GM18907 (cell line): ENCODE results near the gene YKT6.
"Not testable (repeated sequence)": the region's sequence is repeated elsewhere in the genome, so short reads cannot be mapped to it uniquely, and the experiment has no call there.

Experiments used
- ATAC-seq: cut with Tn5 transposase; IDR thresholded peaks from one replicate; pipeline ENCODE4 v1.9.1; 2021; ENCODE audit warnings: mild to moderate bottlenecking, moderate library complexity; ENCODE audit not compliant: unreplicated experiment

YKT6 gene

GRCh38 chr7:44191171-44191570 lies 9.6 kb upstream of the YKT6 start:
- no peak for ATAC-seq

DNA sequence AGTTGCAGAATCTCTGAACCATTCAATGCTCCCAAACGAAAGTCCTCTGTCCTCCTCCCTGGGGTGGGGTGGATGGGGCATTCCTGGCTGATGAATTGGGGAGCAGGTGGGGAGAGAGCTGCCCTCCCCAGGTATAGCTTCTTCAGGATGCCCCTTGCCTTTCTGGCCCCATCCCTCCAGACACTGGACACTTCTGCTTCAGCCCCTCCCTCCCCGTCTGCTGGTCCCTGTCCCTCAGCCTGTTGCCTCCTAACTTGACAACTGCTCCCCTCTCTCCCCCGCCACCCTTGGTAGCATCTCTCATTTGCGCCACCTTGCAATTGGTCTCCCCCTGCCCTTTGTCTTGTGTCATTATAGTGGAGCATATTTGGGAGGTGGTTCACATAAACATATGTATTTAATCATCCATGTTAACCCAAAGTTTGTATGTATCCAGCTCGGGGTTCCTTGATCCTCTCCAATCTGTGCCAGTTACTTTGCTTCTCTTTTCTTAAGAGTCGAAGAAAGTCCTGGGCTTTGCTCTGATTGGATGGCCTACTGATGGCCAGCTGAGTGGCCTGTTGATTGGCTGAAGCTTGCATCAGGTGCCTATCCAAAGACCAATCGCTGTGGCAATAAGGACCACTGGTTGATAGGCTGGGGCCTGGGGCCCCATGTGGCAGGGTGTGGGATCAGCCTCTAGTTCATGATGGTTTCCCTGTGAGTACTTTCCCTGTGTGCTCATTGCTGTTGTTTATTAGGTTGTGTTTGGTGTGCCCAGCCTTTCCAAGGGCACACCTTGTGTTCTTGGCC lies 7.6 kb upstream of the YKT6 start:
- ATAC-seq = no peak

GRCh38 chr7:44194069-44194468 lies 6.7 kb upstream of the YKT6 start:
- ATAC-seq = no peak

- no peak for ATAC-seq
These were observed 6.1 kb upstream of the YKT6 start for GRCh38 chr7:44194562-44195145.

GRCh38 chr7:44195889-44196288 lies 4.9 kb upstream of the YKT6 start:
- no peak for ATAC-seq

GRCh38 chr7:44196450-44196872 lies 4.3 kb upstream of the YKT6 start:
- no peak for ATAC-seq

GRCh38 chr7:44197474-44197873 lies 3.3 kb upstream of the YKT6 start:
- no peak for ATAC-seq

DNA sequence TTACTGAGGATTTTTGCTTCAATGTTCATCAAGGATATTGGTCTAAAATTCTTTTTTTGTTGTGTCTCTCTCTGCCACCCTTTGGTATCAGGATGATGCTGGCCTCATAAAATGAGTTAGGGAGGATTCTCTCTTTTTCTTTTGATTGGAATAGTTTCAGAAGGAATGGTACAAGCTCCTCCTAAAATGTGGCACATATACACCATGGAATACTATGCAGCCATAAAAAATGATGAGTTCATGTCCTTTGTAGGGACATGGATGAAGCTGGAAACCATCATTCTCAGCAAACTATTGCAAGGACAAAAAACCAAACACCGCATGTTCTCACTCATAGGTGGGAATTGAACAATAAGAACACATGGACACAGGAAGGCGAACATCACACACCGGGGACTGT lies 615 bp upstream of the YKT6 start:
- not testable (repeated sequence) for ATAC-seq

- no peak for ATAC-seq
These were observed 1.0 kb downstream of the YKT6 start for GRCh38 chr7:44201813-44202212.

GRCh38 chr7:44206008-44206407 lies 5.2 kb downstream of the YKT6 start:
- ATAC-seq = no peak

DNA sequence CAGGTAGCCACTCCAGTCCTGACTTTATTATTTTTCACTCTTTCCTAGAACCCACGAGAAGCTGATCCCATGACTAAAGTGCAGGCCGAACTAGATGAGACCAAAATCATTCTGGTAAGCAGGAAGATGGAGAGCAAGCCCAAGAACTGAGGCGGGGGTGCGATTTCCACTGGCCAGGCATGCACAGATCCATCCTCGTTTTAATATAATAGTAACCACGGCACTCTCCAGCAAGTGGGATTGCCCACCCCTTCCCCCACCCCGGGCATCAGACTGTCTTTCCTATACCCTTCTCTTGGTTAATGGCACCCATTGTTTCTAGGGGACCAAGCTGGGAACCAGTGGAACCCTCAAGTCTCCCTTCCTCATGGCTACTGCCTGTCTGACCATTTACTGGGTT lies 7.3 kb downstream of the YKT6 start:
- ATAC-seq = no peak

- no peak for ATAC-seq
These were observed 9.3 kb downstream of the YKT6 start for GRCh38 chr7:44210107-44210506.

- no peak for ATAC-seq
These were observed 10.4 kb downstream of the YKT6 start for GRCh38 chr7:44211126-44211675.

DNA sequence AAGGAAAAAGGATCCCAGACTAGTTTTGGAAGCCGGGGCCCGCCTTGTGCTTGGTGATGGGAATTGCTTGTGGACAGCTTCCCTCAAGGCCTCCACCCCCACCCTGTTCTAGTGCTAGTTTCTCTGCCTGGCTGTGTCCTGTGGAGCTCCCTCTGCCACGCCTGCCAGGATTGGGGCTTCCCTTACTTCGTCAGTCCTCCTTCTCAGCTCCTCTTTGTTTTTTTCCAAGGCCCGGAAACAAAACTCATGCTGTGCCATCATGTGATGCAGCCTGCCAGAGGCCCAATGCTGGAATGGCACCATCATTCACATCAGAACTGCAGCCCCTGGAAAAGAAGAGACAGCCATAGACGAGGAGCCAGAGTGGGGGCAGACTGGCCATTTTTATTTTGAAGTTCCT lies 11.2 kb downstream of the YKT6 start:
- no peak for ATAC-seq

DNA sequence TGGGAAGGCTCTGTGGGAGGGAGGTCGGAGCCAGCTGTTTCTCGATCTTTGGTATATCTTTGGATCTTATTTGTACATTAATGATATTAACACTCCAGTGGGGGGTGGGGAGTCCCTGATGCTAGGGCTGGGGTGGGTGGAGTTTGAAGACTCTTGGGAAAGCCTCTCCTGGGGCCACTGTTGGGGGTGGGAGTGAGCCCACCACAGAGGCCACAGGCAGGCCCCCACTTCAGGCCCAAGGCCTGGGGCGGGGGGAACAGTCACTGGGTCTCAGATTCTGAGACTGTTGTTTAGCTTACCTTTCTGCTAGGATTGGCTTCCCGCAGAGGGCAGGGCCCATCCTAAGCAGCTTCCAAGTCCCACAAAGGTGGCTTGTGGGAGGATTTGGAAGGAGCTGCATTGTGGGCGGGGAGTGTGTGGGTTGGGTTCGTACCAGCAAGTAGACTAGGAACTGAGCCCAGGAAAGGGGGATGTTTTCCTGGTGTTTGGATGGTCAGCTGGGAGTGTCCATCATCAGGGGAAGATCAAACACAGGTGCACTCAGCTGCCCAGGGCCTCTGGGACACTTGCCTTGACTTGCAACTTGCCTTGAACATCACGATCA lies 11.9 kb downstream of the YKT6 start:
- no peak for ATAC-seq

- no peak for ATAC-seq
These were observed 12.6 kb downstream of the YKT6 start for GRCh38 chr7:44213206-44213876.

DNA sequence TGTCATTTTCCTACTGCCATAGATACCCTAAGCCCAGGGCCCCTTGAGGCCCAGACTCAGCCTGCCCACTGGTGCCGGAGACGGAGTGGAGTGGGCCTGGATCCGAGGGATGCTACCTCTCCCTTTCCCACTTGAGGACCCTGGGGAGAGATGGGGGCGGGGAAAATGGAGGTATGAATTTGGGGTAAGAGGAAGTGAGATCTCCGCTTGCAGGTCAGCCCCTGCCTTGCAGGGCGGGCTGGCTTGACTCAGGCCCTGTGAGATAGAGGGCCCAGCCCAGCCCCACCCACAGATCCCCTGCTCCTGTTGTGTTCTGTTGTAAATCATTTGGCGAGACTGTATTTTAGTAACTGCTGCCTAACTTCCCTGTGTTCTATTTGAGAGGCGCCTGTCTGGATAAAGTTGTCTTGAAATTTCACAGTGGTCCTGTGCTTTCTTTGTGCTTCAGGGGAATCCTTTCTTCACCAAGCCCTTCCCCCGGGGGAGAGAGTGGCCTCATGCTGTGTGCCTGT lies 13.2 kb downstream of the YKT6 start:
- ATAC-seq = no peak

- no peak for ATAC-seq
These were observed 14.8 kb downstream of the YKT6 start for GRCh38 chr7:44215531-44215930.

DNA sequence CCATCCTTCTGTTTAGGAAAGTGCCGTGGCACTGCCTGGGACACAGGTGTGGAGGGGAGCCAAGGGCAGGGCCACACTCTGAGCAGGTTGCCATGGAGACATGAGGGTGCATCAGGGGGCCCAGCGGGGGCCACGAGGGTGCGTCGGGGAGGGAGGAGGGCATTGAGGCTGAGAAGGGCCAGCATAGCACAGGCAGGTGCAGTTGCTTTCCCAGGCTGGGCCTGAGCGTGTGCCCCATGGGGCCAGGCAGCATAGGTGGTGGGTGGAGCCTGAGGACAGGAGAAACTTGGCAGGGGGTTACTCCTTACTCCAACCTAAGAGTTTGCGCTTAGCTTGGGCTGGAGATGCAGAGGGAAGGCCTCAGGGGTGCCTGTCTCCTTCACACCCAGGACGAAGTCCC lies 15.2 kb downstream of the YKT6 start:
- ATAC-seq = no peak

DNA sequence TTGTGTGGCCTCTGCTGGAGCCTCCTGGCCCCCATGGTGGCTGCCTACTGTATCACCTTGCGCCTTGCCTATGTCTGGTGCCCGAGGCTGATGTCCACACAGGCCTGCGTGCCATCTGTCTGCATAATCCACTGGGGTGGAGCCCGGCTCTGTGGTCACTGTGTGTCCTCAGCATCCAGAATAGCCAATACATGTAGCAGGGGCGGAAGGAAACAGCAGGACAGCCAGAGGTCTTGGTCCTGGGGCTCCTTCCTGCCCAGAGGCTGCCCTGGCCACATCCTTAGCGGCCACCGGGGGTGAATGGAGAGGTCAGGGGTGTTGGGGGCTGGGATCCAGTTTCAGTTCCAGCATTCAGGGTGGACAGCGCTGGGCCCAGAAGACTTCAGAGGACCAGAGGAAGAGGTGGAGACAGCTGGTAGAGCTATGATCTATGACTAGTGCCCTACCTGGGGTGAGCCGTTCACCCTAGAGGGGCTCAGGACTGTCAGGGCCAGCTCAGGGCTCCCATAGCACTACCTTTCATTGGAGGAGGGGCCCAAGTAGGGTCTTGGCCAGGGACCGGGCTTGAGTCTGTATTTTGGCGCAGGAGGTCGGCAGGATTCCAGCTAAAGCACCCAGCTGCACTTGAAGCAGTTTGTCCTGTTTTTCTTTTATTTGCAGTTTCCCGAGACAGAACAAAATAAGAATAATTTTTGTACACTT lies 15.9 kb downstream of the YKT6 start:
- ATAC-seq = no peak
